Upper lobe of left lung (tissue), 6 donors: ENCODE measurements around the gene PYROXD2. TPM values are rescaled to one million over a fixed set of nuclear protein-coding genes. Genes with fewer than 3 reads are reported as not detected.

Experiments used
- ATAC-seq, 2 donors: fragments of 200-7000 bp; cut with Tn5 transposase; one replicate each; pipeline ENCODE4 v1.9.1; 2022; ENCODE audit warnings: mild to moderate bottlenecking in 2 of 2, moderate library complexity in 2 of 2; ENCODE audit not compliant: low FRiP score in 2 of 2
- DNase-seq, 2 donors: peaks; one replicate each; pipeline ENCODE4 v3.0.0-alpha.2; 2019 to 2020
- H3K27ac ChIP-seq, 4 donors: fragments of 200-600 bp; sonication (generic); one replicate each; pipeline ENCODE4 v1.5.1; 2016 to 2019
- H3K27me3 ChIP-seq, 4 donors: fragments of 200-600 bp; sonication (generic); one replicate each; pipeline ENCODE4 v1.5.1; 2017 to 2019
- H3K36me3 ChIP-seq, 4 donors: fragments of 200-600 bp; sonication (generic); one replicate each; pipeline ENCODE4 v1.5.1; 2016 to 2019
- H3K4me1 ChIP-seq, 4 donors: fragments of 200-600 bp; sonication (generic); one replicate each; pipeline ENCODE4 v1.5.1; 2018 to 2019
- H3K4me3 ChIP-seq, 4 donors: fragments of 200-600 bp; sonication (generic); one replicate each; pipeline ENCODE4 v1.5.1; 2017 to 2019; ENCODE audit warnings: mild to moderate bottlenecking in 2 of 4, moderate library complexity in 1 of 4
- H3K9me3 ChIP-seq, 4 donors: fragments of 200-600 bp; sonication (generic); one replicate each; pipeline ENCODE4 v1.5.1; 2018 to 2019
- EP300 ChIP-seq, 4 donors: sonication (generic); formaldehyde crosslinking; IDR thresholded peaks; one replicate each; pipeline ENCODE4 v1.5.1; 2017; ENCODE audit warnings: antibody characterized with exemption in 4 of 4, control low read depth in 2 of 4
- POLR2A ChIP-seq, 4 donors: fragments of 450-650 bp; IDR thresholded peaks; one replicate each; pipeline ENCODE4 v1.5.1; 2016 to 2017; ENCODE audit warnings: antibody characterized with exemption in 4 of 4, mild to moderate bottlenecking in 2 of 4
- POLR2AphosphoS5 ChIP-seq, 2 donors: sonication (generic); formaldehyde crosslinking; IDR thresholded peaks; one replicate each; pipeline ENCODE4 v1.5.1; 2017; ENCODE audit warnings: antibody characterized with exemption in 2 of 2
- WGBS, 2 donors: methylation state at CpG; one replicate each; pipeline ENCODE4 v1.1.5; 2017 to 2018; 5-methylcytosine and 5-hydroxymethylcytosine counted together
- total RNA-seq, 6 donors: library from RNA; depleted of rRNA in 4 of 6; stranded (reverse); fragments of >200 nt in 4 of 6; gene quantifications; one replicate each; pipeline versions ENCODE4 v1.1.0 to v1.2.1, GENCODE V29; 2016 to 2021
- TF ChIP-seq, protein P1 (sequence below), 6 experiments: fragments of 450-650 bp in 4 of 6; fragments of 200-600 bp in 2 of 6; sonication (generic) in 2 of 6; IDR thresholded peaks; one replicate each; pipeline ENCODE4 v1.5.1; 2016 to 2019; ENCODE audit warnings: antibody characterized with exemption in 6 of 6
- donor health status: DM: no; HTN: no; CAD: no; lungs with moderate emphysema.
- donor health status: DM: no; HTN: yes; CAD: no; lungs with severe emphysema.

PYROXD2 gene
- total RNA-seq, 6 donors from 2014 or later = 6.5 to 29.3 (median 9.3) TPM

DNA sequence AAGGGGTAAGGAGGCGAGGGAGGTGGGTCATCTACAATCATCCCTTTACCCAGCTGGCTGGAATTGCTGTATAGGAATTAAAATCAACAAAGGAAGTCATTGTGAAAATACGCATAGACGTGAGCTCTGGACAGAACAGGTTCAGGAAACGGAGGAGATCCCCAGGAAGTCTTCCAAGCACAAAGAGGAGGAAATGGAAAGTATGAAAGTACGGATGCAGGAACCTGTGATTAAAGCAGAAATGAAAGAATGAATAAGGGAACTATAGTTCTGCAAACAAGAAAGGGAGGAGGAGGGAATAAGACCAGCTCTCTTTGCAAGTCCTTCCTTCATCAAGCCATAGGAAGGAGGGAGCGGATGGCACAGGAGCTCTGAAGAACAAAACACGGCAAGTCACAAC, 61.8 kb downstream of the PYROXD2 start:
- TF ChIP-seq POLR2AphosphoS5 (IDR thresholded peaks at IDR 0.05) (no peak), POLR2A (IDR thresholded peaks at IDR 0.05) (no peak), EP300 (IDR thresholded peaks at IDR 0.05) (no peak)
- TF ChIP-seq, protein P1, sequence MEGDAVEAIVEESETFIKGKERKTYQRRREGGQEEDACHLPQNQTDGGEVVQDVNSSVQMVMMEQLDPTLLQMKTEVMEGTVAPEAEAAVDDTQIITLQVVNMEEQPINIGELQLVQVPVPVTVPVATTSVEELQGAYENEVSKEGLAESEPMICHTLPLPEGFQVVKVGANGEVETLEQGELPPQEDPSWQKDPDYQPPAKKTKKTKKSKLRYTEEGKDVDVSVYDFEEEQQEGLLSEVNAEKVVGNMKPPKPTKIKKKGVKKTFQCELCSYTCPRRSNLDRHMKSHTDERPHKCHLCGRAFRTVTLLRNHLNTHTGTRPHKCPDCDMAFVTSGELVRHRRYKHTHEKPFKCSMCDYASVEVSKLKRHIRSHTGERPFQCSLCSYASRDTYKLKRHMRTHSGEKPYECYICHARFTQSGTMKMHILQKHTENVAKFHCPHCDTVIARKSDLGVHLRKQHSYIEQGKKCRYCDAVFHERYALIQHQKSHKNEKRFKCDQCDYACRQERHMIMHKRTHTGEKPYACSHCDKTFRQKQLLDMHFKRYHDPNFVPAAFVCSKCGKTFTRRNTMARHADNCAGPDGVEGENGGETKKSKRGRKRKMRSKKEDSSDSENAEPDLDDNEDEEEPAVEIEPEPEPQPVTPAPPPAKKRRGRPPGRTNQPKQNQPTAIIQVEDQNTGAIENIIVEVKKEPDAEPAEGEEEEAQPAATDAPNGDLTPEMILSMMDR (IDR thresholded peaks at IDR 0.05) = no peak
- H3K36me3 ChIP-seq = no peaks in the 10 kb centered on the region
- H3K27me3 ChIP-seq = no peaks in the 10 kb centered on the region
- WGBS, 2 donors = 26 to 46% methylated on average over 7 of the region's 7 CpGs
- no peak overlapping the region for H3K4me3 ChIP-seq
- H3K9me3 ChIP-seq = no peaks in the 10 kb centered on the region
- peaks cover 0 to 5% (median 3%) of the 10 kb centered on the region in 4 donors for H3K4me1 ChIP-seq
- ATAC-seq (no peak), DNase-seq (no peak)
- no peak overlapping the region for H3K27ac ChIP-seq

DNA sequence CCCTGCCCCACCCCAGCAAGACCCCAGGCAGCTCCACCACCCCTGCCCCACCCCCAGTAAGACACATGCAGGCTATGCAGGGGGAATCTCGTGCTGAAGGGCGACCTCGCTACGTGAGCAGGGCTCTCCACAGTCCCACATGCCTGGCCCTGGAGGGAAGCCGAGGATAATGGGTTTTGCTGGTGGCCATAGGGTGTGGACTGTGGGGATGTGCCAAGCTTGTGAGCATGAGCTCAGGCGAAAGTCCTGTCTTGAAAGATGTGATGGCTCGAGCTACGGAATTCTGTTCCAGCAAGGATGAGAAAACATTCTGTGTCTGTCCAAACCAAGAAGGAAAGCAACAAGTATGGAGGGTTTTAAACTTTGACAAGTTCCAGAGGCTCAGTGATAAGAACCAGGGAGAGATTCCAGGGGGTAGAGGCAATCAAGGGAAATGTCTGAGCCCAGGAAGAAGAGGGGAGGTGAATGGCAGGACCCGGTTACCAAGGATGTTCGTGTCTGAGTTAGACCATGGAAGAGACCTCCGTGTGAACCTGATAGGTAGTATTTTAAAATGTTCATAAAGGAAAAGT, 63.1 kb downstream of the PYROXD2 start:
- DNase-seq = peak in 1 of 2 donors; percentile 24

DNA sequence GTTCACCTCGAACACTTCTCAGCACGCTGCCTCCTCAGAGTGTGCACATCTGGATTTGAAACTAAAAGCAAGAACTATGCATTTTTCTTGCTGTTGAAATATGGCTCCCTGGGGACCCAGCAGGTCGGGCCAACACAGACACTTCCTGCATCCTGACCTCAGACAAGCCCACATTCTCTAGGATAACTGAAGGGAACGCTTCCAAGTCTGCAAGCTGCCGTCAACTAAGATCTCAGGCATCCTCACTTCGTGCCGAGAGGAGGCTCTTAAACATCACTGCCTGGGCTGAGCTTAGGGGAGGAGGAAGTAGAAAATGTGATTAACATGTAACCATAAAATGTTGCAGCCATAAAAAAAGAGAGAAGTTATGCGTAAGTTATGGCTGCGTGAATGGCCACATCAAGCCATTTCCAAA, 65.5 kb downstream of the PYROXD2 start:
- H3K27ac ChIP-seq = no peak overlapping the region
- WGBS, 2 donors = 31 to 34% methylated on average over 8 to 9 of the region's 9 CpGs
- DNase-seq = no peak

More for the DNA sequence above, 63.1 kb downstream of the PYROXD2 start:
- 82 to 91% methylated on average over 9 to 11 of the region's 11 CpGs for WGBS, 2 donors
- TF ChIP-seq POLR2AphosphoS5 (IDR thresholded peaks at IDR 0.05) = no peak
- TF ChIP-seq, protein P1 (IDR thresholded peaks at IDR 0.05) = no peak
- no peak for TF ChIP-seq EP300 (IDR thresholded peaks at IDR 0.05)
- TF ChIP-seq POLR2A (IDR thresholded peaks at IDR 0.05) = no peak
- Histone ChIP-seq H3K4me1 (peaks cover 0 to 5% (median 3%) of the 10 kb centered on the region in 4 donors), H3K36me3 (no peaks in the 10 kb centered on the region), H3K27me3 (no peaks in the 10 kb centered on the region), H3K27ac (no peak overlapping the region), H3K9me3 (peaks cover 0 to 9% (median 4%) of the 10 kb centered on the region in 4 donors), H3K4me3 (no peak overlapping the region)
- peak in 1 of 2 donors; percentile 76 for ATAC-seq

DNA sequence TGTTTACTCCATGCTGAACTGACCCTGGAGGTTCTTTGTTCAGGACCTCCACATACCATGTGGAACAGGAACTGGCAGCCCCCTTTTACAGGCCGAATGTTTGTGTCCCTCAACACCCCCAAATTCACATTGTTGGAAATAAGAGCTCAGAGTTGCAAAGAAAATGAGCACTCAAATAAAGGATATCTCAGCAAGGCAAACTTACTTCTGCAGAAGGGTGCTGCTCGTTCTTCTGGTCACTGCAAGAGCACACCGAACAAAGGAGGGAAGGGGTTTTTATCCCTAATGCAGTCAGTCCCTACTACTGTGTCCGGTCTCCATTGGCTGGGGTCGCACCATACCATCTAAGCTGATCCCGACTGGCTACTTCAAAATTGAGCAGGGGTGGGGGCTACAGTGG, 68.1 kb downstream of the PYROXD2 start:
- DNase-seq (no peak), ATAC-seq (no peak)
- TF ChIP-seq, protein P1 (IDR thresholded peaks at IDR 0.05) = no peak
- no peak for TF ChIP-seq POLR2AphosphoS5 (IDR thresholded peaks at IDR 0.05)
- TF ChIP-seq POLR2A (IDR thresholded peaks at IDR 0.05) = no peak
- no peak for TF ChIP-seq EP300 (IDR thresholded peaks at IDR 0.05)

More for the DNA sequence above, 65.5 kb downstream of the PYROXD2 start:
- Histone ChIP-seq H3K4me1 (peaks cover 4 to 9% (median 6%) of the 10 kb centered on the region in 4 donors), H3K36me3 (no peaks in the 10 kb centered on the region), H3K4me3 (no peak overlapping the region), H3K27me3 (no peaks in the 10 kb centered on the region), H3K9me3 (peaks cover 0 to 16% (median 10%) of the 10 kb centered on the region in 4 donors)
- peak; percentile 49 to 89 for ATAC-seq
- TF ChIP-seq EP300 (IDR thresholded peaks at IDR 0.05) (no peak), POLR2A (IDR thresholded peaks at IDR 0.05) (no peak), POLR2AphosphoS5 (IDR thresholded peaks at IDR 0.05) (no peak)
- TF ChIP-seq, protein P1 (IDR thresholded peaks at IDR 0.05) = no peak

More for the DNA sequence above, 68.1 kb downstream of the PYROXD2 start:
- no peaks in the 10 kb centered on the region for H3K36me3 ChIP-seq
- no peaks in the 10 kb centered on the region for H3K27me3 ChIP-seq
- peaks cover 0 to 12% (median 6%) of the 10 kb centered on the region in 4 donors for H3K4me1 ChIP-seq
- no peak overlapping the region for H3K4me3 ChIP-seq
- 76 to 80% methylated on average over 6 of the region's 6 CpGs for WGBS, 2 donors
- peaks cover 0 to 16% (median 10%) of the 10 kb centered on the region in 4 donors for H3K9me3 ChIP-seq
- no peak overlapping the region for H3K27ac ChIP-seq
